AG10803 (cell line): ENCODE measurements around the gene RPL13A.

Experiments
- DNase-seq: peaks from one replicate; pipeline ENCODE4 v3.0.0; 2010; ENCODE audit warnings: low read depth
- H3K4me3 ChIP-seq: 2 replicates; pipeline ENCODE4 v1.5.1; 2011; ENCODE audit warnings: mild to moderate bottlenecking, low read length, control low read depth
- TF ChIP-seq, protein P1 (sequence below): conservative IDR thresholded peaks from 2 replicates; pipeline ENCODE4 v1.5.1; 2011; ENCODE audit warnings: mild to moderate bottlenecking, low read length, control low read depth, inconsistent platforms

Gene RPL13A

DNA sequence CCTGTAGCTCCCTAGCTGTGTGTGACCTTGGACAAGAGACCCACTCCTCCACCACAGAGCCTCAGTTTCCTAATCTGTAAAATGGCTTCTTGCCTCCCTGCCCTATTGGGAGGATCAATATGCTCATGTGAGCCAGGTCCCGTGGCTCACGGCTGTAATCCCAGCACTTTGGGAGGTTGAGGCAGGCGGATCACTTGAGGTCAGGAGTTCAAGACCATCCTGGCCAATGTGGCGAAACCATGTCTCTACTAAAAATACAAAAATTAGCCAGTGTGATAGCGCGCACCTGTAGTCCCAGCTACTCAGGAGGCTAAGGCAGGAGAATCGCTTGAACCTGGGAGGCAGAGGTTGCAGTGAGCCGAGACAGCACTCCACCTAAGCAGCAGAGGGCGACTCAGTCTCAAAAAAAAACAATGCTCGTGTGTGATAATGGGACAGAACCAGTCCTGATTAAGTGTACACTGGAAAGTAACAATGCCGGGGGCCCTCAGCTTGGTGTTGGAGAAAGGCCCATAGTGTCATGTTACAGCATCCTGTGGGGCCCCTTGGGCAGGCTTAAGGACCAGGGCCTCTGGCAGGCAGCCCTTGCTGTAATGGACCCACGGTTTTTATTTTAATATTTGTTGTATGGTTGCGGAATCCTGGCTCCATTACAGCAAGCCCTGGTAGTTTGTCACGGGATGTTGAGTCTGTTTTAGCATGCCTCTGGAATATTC lies 15.6 kb downstream of the RPL13A start:
- TF ChIP-seq, protein P1, sequence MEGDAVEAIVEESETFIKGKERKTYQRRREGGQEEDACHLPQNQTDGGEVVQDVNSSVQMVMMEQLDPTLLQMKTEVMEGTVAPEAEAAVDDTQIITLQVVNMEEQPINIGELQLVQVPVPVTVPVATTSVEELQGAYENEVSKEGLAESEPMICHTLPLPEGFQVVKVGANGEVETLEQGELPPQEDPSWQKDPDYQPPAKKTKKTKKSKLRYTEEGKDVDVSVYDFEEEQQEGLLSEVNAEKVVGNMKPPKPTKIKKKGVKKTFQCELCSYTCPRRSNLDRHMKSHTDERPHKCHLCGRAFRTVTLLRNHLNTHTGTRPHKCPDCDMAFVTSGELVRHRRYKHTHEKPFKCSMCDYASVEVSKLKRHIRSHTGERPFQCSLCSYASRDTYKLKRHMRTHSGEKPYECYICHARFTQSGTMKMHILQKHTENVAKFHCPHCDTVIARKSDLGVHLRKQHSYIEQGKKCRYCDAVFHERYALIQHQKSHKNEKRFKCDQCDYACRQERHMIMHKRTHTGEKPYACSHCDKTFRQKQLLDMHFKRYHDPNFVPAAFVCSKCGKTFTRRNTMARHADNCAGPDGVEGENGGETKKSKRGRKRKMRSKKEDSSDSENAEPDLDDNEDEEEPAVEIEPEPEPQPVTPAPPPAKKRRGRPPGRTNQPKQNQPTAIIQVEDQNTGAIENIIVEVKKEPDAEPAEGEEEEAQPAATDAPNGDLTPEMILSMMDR = peak; percentile 71
- DNase-seq = peak; percentile 86
- H3K4me3 ChIP-seq = no peak overlapping the region

DNA sequence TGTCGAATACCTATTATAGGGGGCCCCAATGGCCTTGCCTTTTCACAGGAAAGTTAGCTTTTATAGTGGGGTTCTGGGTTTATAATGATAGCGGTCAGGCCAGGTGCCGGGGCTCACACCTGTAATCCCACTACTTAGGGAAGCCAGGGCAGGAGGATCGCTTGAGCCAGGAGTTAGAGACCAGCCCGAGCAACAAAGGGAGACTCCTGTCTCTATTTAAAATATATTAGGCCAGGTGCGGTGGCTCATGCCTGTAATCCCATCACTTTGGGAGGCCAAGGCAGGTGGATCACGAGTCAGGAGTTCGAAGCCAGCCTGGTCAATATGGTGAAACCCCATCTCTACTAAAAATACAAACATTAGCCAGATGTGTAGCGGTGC lies 16.2 kb downstream of the RPL13A start:
- TF ChIP-seq, protein P1 = no peak
- H3K4me3 ChIP-seq = no peak overlapping the region
- no peak for DNase-seq

DNA sequence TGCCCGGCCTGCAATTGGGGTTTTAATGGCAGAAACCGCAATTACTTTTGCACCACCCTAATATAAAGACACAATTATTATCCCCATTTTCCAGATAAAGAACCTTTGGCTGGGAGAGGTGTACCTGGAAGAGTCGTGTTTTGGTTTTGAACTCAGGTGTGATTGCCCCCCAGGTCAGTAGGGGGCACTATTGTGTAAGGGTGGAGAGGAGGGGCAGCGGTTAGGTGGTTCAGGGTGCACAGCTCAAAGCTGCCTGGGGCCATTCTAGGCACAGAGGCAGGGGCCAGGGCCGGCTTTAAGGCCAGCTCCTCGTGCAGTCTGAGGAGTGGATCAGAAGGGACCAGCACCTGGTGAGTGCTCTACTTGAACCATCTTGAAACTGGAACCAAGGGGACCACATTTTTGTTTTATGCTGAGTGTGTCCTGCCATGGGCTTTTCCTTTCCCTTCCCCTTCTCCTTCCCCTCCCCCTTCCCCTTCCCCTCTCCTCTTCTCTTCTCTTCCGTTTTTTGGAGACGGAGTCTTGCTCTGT lies 19.2 kb downstream of the RPL13A start:
- no peak for DNase-seq
- TF ChIP-seq, protein P1 = peak; percentile 74

DNA sequence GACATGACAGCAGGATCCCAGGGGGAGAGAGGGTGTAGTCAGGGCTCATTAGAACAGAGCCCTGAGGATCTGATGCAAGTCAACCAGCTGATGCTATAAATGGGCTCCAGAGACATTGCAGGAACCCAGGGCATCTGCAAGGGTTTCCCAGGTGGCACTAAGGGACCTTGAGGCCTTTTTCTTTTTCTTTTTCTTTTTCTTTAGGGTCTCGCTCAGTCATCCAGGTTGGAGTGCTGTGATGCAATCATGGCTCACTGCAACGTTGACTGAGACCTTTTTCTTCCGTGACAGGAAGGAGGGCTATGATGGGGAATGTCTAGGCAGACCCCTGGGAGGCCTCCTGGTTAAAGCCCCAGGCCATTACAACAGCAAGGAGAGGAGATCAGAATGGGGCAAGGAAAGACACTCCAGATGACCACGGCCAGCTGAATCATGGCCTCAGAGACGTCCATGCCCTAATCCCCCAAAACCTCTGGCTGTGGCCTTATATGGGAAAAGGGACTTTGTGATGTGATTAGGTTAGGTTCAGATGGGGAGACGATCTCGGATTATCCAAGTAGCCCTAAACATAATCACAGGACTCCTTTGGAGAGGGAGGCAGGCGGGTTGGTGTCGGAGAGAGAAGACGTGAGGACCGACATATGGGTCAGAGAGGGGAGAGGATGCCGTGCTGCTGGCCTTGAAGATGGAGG lies 20.5 kb downstream of the RPL13A start:
- TF ChIP-seq, protein P1 = no peak
- no peak for DNase-seq
- H3K4me3 ChIP-seq = no peak overlapping the region

More for the DNA sequence above, 19.2 kb downstream of the RPL13A start:
- H3K4me3 ChIP-seq = no peak overlapping the region

DNA sequence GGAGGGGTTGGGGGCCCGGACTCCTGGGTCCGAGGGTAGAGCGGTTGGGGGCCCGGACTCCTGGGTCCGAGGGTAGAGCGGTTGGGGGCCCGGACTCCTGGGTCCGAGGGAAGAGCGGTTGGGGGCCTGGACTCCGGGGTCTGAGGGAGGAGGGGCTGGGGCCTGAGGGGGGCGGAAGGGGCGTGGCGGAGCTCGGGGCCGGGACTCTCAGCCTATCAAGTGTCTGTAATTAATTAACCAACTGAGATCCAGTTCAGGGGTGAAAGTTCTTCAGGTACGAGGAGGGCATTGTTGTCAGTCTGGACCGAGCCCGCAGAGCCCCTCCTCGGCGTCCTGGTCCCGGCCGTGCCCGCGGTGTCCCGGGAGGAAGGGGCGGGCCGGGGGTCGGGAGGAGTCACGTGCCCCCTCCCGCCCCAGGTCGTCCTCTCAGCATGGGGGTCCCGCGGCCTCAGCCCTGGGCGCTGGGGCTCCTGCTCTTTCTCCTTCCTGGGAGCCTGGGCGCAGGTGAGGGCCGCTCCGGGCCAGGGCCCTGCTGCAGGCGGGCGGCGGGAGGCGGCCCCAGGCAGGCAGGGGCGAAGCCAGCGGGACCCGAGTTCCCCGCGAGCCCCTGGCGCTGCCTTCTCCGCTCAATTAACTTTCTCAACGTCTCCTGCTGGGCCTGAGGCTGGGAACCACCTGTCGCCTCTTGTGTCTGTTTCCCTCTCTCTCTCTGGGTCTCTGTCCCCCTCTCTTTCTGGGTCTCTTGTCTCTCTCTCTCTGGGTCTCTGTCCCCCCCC lies 25.8 kb downstream of the RPL13A start:
- TF ChIP-seq, protein P1 = no peak
- H3K4me3 ChIP-seq = peak overlapping the region; percentile 69
- no peak for DNase-seq

DNA sequence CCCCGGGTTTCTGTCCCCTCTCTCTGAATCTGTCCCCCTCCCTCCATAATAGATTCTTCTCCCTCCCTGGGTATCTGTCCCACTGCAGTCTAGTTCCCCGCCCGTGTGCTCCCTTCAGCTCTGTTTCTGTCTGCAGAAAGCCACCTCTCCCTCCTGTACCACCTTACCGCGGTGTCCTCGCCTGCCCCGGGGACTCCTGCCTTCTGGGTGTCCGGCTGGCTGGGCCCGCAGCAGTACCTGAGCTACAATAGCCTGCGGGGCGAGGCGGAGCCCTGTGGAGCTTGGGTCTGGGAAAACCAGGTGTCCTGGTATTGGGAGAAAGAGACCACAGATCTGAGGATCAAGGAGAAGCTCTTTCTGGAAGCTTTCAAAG lies 26.3 kb downstream of the RPL13A start:
- no peak overlapping the region; the same call in 1 of the 2 replicates for H3K4me3 ChIP-seq
- TF ChIP-seq, protein P1 = no peak
- DNase-seq = no peak
